OCI-LY3 (cell line): ENCODE results near the gene MDFIC.

Source experiments
- H2AFZ ChIP-seq: fragments of 200-600, 300-600 bp; shearing (Covaris generic); 2 replicates; pipeline ENCODE4 v1.6.0; 2014; ENCODE audit warnings: antibody characterized with exemption, low read depth, low read length
- H3K27ac ChIP-seq: fragments of 200-600, 300-600 bp; sonication (generic); 2 replicates; pipeline ENCODE4 v1.5.1; 2014; ENCODE audit warnings: mild to moderate bottlenecking, low read length, moderate library complexity, mixed read lengths
- H3K27me3 ChIP-seq: fragments of 200-600, 300-600 bp; sonication (generic); 2 replicates; pipeline ENCODE4 v1.6.1; 2014; ENCODE audit warnings: low read depth, low read length, mixed read lengths
- H3K36me3 ChIP-seq: fragments of 200-600, 300-600 bp; sonication (generic); replicated peaks from 2 replicates; pipeline ENCODE3; 2014; ENCODE audit warnings: low read depth, low read length, mixed read lengths
- H3K4me1 ChIP-seq: fragments of 300-600, 200-600 bp; sonication (generic); 2 replicates; pipeline ENCODE4 v1.6.1; 2014; ENCODE audit warnings: low read length, mixed read lengths
- H3K4me2 ChIP-seq: fragments of 200-600, 300-600 bp; sonication (generic); 2 replicates; pipeline ENCODE4 v1.6.1; 2014; ENCODE audit warnings: low read length, mixed read lengths
- H3K4me3 ChIP-seq: fragments of 300-600, 200-600 bp; sonication (generic); 2 replicates; pipeline ENCODE4 v1.5.1; 2014; ENCODE audit warnings: antibody characterized with exemption, mild to moderate bottlenecking, low read length, moderate library complexity
- H3K79me2 ChIP-seq: fragments of 300-600, 200-600 bp; shearing (Covaris generic); 2 replicates; pipeline ENCODE4 v1.6.1; 2014; ENCODE audit warnings: mild to moderate bottlenecking, low read length, mixed read lengths
- H3K9ac ChIP-seq: fragments of 300-600, 200-600 bp; shearing (Covaris generic); 2 replicates; pipeline ENCODE4 v1.6.0; 2014; ENCODE audit warnings: mild to moderate bottlenecking, low read length, moderate library complexity
- H3K9me3 ChIP-seq: fragments of 200-600, 300-600 bp; shearing (Covaris generic); 2 replicates; pipeline ENCODE4 v1.6.1; 2014; ENCODE audit warnings: low read length, mixed read lengths; ENCODE audit not compliant: insufficient read depth
- H4K20me1 ChIP-seq: fragments of 200-600, 300-600 bp; sonication (generic); 2 replicates; pipeline ENCODE4 v1.6.1; 2016; ENCODE audit warnings: low read length, mixed read lengths; ENCODE audit not compliant: insufficient read depth
- CTCF ChIP-seq: fragments of 200-600, 300-600 bp; sonication (generic); IDR thresholded peaks from 2 replicates; pipeline ENCODE4 v1.5.1; 2014; ENCODE audit warnings: antibody characterized with exemption, low read length, low read depth
- EZH2phosphoT487 ChIP-seq: fragments of 200-600 bp; shearing (Covaris generic); IDR thresholded peaks from 2 replicates; pipeline ENCODE4 v1.6.1; 2018; ENCODE audit warnings: antibody characterized with exemption, mixed run types, low read depth

Gene MDFIC

GRCh38 chr7:114966156-114966555 lies 44.3 kb downstream of the MDFIC start:
- H3K9me3 ChIP-seq = no peaks in the 10 kb centered on the region
- no peak overlapping the region for H3K9ac ChIP-seq
- no peak overlapping the region for H3K4me3 ChIP-seq
- peaks cover 97% of the 10 kb centered on the region for H4K20me1 ChIP-seq
- TF ChIP-seq CTCF (no peak), EZH2phosphoT487 (no peak)
- peaks cover 4% of the 10 kb centered on the region for H3K4me1 ChIP-seq
- H3K27ac ChIP-seq = no peak overlapping the region
- H3K4me2 ChIP-seq = no peak overlapping the region
- H2AFZ ChIP-seq = no peak overlapping the region
- peaks cover 100% of the 10 kb centered on the region for H3K79me2 ChIP-seq
- H3K27me3 ChIP-seq = no peaks in the 10 kb centered on the region
- peaks cover 45% of the 10 kb centered on the region for H3K36me3 ChIP-seq

- H3K4me1 ChIP-seq = peaks cover 12% of the 10 kb centered on the region
- no peaks in the 10 kb centered on the region for H3K27me3 ChIP-seq
- no peak overlapping the region for H3K27ac ChIP-seq
- peaks cover 99% of the 10 kb centered on the region for H3K79me2 ChIP-seq
- no peak for TF ChIP-seq CTCF
- TF ChIP-seq EZH2phosphoT487 = no peak
- no peaks in the 10 kb centered on the region for H3K9me3 ChIP-seq
- H3K9ac ChIP-seq = no peak overlapping the region
- peaks cover 31% of the 10 kb centered on the region for H3K36me3 ChIP-seq
- H4K20me1 ChIP-seq = peaks cover 95% of the 10 kb centered on the region
- no peak overlapping the region for H2AFZ ChIP-seq
- H3K4me2 ChIP-seq = no peak overlapping the region
- no peak overlapping the region for H3K4me3 ChIP-seq
Observed at GRCh38 chr7:114969096-114969495, 47.2 kb downstream of the MDFIC start.

- H3K27me3 ChIP-seq = no peaks in the 10 kb centered on the region
Observed at GRCh38 chr7:114970308-114970707, 48.4 kb downstream of the MDFIC start.

GRCh38 chr7:114970732-114971131 lies 48.8 kb downstream of the MDFIC start:
- no peaks in the 10 kb centered on the region for H3K27me3 ChIP-seq
- H3K79me2 ChIP-seq = peaks cover 99% of the 10 kb centered on the region
- no peak overlapping the region for H3K27ac ChIP-seq

More at GRCh38 chr7:114970308-114970707, 48.4 kb downstream of the MDFIC start:
- H3K36me3 ChIP-seq = peaks cover 25% of the 10 kb centered on the region
- peaks cover 99% of the 10 kb centered on the region for H3K79me2 ChIP-seq
- no peak overlapping the region for H3K4me3 ChIP-seq
- peaks cover 95% of the 10 kb centered on the region for H4K20me1 ChIP-seq
- no peaks in the 10 kb centered on the region for H3K9me3 ChIP-seq
- no peak overlapping the region for H2AFZ ChIP-seq
- no peak overlapping the region for H3K27ac ChIP-seq
- TF ChIP-seq CTCF = no peak
- no peak for TF ChIP-seq EZH2phosphoT487
- H3K4me1 ChIP-seq = peaks cover 12% of the 10 kb centered on the region
- no peak overlapping the region for H3K4me2 ChIP-seq
- no peak overlapping the region for H3K9ac ChIP-seq

More at GRCh38 chr7:114970732-114971131, 48.8 kb downstream of the MDFIC start:
- Histone ChIP-seq H3K9ac (no peak overlapping the region), H2AFZ (no peak overlapping the region), H3K9me3 (no peaks in the 10 kb centered on the region), H3K4me1 (peaks cover 12% of the 10 kb centered on the region), H3K4me2 (no peak overlapping the region), H3K4me3 (no peak overlapping the region), H3K36me3 (peaks cover 25% of the 10 kb centered on the region), H4K20me1 (peaks cover 95% of the 10 kb centered on the region)
- TF ChIP-seq CTCF (no peak), EZH2phosphoT487 (no peak)
